ENCODE results near the gene ARHGEF25.

The ARHGEF25 gene

DNA sequence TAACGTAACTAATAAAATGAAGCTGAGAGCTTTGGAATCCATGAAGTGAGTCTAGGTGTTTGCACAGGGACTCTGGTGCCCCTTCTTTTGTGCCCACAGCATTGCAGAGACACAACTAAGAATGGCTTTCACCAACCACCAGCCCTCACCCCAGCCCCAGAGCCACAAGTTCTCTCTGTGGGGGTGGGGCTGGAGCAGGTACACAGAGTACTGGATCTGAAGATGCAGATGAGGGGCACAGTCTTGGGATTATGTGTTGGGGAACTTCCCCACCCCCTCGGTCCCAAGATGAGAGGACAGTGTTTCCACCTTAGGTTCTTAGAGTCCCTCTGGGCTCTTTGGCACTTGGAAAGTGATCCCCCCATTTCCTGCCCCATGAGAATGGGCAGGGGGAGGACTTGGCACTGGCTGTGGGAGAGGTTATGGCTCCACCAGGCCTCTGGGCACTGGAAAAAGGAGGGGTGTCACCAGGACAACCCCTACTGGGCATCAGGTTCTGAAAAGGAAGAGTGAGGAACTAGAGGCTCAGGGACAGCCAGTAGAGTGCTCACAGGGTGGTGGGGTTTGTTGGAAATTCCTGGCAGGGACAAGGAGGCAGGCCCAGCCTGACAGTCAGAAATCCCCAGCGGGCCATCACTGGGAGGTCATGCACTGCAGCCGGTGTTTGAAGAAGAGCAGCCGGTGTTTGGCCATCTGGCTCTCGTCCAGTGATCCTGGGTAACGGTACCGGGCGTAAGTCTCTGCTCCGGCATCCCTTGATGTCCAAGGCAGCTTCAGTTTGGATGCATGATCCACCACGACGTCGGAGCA lies 15.1 kb downstream of the ARHGEF25 start:
- DNase-seq (ENCODE audit: low read depth in 2 of 2) = no peak
- H3K4me3 ChIP-seq (replicated peaks in 1 of 2; ENCODE audit: low read depth in 2 of 2, low read length in 2 of 2) = no peak overlapping the region
- TF ChIP-seq, protein P1, sequence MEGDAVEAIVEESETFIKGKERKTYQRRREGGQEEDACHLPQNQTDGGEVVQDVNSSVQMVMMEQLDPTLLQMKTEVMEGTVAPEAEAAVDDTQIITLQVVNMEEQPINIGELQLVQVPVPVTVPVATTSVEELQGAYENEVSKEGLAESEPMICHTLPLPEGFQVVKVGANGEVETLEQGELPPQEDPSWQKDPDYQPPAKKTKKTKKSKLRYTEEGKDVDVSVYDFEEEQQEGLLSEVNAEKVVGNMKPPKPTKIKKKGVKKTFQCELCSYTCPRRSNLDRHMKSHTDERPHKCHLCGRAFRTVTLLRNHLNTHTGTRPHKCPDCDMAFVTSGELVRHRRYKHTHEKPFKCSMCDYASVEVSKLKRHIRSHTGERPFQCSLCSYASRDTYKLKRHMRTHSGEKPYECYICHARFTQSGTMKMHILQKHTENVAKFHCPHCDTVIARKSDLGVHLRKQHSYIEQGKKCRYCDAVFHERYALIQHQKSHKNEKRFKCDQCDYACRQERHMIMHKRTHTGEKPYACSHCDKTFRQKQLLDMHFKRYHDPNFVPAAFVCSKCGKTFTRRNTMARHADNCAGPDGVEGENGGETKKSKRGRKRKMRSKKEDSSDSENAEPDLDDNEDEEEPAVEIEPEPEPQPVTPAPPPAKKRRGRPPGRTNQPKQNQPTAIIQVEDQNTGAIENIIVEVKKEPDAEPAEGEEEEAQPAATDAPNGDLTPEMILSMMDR (IDR thresholded peaks at IDR 0.05; ENCODE audit: low read depth, low read length) = no peak

DNA sequence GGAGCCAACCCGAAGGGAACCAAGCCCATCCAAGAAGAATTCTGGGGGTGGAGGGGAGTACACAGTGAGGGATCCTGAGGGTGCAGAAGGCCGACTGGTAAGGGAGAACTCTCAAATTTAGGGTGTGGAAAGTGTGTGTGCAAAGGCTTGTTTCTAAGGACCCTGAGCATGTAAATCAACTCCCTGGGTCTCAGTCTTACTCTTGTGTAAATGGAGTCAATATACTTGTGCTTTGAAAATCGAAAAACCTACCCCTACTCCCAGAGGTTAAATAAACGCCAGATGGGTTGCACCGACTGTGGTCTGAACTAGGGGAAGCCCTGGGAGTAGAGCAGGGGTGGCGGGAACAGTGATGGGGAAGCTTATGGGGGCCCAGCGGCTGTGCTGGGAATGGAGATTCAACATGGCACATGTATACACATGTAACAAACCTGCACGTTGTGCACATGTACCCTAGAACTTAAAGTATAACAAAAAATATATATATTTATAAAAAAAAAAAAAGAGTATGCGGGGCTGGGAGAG lies 15.7 kb downstream of the ARHGEF25 start:
- TF ChIP-seq, protein P1 (IDR thresholded peaks at IDR 0.05; ENCODE audit: low read depth, low read length) = no peak

DNA sequence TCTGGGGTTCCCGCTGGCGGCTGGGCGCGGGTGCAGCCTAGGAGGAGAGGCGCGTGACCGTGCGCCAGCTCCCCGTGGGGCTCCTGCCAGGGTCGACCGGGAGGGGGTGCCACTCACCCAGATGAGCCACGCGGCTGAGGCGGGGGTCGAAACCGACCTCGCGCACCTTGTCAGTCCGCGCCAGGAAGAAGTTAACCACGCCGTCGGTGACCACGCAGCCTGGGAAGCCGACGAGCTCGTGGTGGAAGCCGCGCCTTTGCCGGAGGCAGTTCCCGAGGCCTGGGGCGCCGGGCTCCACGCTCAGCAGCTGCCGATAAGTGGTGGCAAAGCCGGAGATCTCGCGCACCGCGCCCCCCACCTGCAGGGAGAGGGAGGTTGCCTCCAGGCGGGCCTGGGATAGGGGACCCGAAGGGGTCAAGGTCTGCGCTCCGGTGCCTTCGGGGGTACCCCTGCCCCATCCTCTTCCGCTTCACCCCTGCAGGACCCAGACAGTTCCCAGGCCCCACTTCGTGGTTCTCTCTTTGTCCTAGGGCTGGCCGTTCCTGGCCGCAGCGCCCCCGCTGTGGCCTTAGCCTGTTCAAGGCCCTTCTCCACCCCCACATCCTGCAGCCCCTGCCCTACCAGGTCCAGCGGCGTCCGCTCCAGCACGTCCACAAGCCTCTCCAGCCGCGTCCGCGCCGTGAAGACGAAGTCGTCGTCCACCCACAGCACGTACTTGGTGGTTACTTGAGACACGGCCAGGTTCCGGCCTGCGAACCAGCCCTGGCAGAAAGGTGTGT lies 16.5 kb downstream of the ARHGEF25 start:
- no peak for DNase-seq (ENCODE audit: low read depth in 2 of 2)
- no peak overlapping the region for H3K4me3 ChIP-seq (replicated peaks in 1 of 2; ENCODE audit: low read depth in 2 of 2, low read length in 2 of 2)
- TF ChIP-seq, protein P1 (IDR thresholded peaks at IDR 0.05; ENCODE audit: low read depth, low read length) = no peak

More for the DNA sequence above, 15.7 kb downstream of the ARHGEF25 start:
- H3K4me3 ChIP-seq (replicated peaks in 1 of 2; ENCODE audit: low read depth in 2 of 2, low read length in 2 of 2) = no peak overlapping the region
- DNase-seq (ENCODE audit: low read depth in 2 of 2) = no peak

DNA sequence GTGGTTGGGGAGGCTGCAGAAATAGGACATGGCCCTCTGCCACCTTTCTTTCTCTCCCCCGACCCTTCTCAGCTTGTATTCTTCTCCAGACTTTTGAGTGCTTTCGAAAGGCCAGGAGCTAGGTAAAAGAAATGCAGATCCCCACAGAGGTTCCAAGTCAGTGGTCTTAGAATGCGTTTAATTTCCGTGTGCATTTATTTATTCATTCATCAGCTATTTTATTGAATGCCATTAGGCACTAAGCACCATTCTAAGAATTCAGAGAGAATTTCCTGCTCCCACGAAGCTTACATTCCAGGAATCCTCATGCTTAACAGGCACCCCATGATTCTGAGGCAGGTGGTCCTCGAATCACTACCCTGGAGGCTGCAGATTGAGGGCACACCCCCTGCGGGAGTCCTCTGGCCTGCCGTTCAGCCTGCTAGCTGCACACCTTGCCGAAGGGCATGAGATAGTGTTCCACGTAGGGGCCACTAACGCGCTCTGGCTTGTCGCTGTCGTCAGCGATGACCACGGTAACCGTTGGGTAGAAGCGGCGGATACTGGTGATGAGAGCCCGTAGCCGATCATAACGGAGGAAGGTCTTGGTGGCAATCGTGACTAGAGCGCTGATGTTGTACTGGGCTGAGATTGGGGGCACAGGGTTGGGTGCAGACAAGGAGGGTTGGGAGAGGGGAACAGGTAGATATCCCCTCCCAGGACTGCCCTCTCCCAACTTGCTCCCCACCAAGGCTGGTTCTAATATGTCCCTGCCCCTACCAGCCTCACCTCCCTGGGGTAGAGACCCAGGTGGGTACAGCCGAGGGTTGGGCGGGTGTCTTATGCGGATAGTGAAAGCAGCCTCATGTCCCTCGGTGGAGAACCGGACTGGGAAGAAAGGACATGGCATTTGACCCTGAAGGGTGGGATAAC lies 17.3 kb downstream of the ARHGEF25 start:
- H3K4me3 ChIP-seq (replicated peaks in 1 of 2; ENCODE audit: low read depth in 2 of 2, low read length in 2 of 2) = no peak overlapping the region
- DNase-seq (ENCODE audit: low read depth in 2 of 2) = no peak
- TF ChIP-seq, protein P1 (IDR thresholded peaks at IDR 0.05; ENCODE audit: low read depth, low read length) = no peak

DNA sequence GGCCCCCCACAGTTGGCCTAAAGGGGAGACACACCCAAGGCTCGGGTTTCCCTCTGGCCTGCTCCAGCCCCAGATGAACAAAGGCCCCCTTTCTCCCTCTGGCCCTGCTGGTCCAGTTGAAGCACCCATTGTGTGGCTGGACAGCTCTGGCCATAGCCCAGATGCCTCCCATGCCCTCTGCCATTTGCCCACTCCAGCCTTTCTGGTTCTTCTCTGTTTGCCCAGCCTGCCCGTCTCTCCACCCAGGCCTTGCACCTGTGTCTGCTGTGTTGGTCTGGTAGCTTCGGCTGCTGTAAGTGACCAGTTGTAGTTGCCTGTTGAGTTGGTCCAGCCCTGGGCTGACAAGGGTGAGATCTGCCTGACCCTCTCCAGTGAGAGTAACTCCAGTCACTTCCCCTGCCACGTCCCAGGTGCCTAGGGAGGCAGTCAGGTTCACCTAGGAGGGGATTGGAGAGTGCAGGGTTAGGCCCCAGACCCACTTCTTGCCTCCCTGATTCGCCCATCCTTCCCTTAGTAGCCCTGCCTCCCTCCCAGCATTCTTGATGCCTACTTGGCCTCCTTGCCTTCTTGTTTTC lies 18.7 kb downstream of the ARHGEF25 start:
- no peak for DNase-seq (ENCODE audit: low read depth in 2 of 2)
- H3K4me3 ChIP-seq (replicated peaks in 1 of 2; ENCODE audit: low read depth in 2 of 2, low read length in 2 of 2) = no peak overlapping the region
- TF ChIP-seq, protein P1 (IDR thresholded peaks at IDR 0.05; ENCODE audit: low read depth, low read length) = no peak
